Dedifferentiated amniotic fluid mesenchymal stem cell (primary cell): ENCODE data around the gene MTCH1.
A peak's percentile ranks its signal among the peaks of the same experiment; 100 is the strongest.
"Not testable (repeated sequence)": the region's sequence is repeated elsewhere in the genome, so short reads cannot be mapped to it uniquely, and the experiment has no call there.

ENCODE experiments used
- DNase-seq: peaks from one replicate; pipeline ENCODE4 v3.0.0-alpha.2; 2016; ENCODE audit errors: extremely low spot score

Gene MTCH1

GRCh38 chr6:36997811-36998722, 12.1 kb upstream of the MTCH1 start:
- no peak for DNase-seq

DNA sequence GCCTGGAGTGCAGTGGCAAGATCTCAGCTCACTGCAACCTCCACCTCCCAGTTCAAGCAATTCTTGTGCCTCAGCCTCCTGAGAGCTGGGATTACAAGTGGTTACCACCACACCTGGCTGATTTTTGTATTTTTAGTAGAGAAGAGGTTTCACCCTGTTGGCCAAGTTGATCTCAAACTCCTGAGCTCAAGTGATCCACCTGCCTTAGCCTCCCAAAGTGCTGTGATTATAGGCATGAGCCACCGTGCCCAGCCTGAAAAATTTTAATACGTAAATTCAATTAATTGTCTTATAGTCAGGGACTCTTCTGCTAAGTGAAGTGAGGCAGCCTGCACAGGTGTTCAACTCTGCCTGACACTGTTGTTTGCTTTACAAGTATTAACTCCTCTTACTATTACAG, 4.4 kb upstream of the MTCH1 start:
- not testable (repeated sequence) for DNase-seq

- DNase-seq, result no peak
Observed at GRCh38 chr6:36989264-36989663, 3.3 kb upstream of the MTCH1 start.

DNA sequence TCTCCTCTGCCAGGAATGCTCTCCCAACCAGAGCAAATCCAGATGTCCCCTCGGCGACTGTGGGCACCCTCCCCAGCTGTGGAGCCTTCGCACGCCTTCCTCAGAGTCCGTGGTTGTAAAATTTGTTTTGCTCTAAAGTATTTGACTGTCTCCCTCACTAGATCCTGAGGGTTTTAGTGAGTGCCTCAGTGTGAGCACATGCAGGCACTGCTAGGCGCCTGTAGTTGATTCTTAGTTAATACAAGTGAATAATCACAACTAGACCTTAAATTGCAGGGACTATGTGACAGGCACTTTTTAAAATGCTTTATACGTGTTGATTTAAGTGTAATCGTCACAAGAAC, 680 bp upstream of the MTCH1 start:
- DNase-seq, result no peak

GRCh38 chr6:36985417-36985807, 584 bp downstream of the MTCH1 start:
- DNase-seq, result no peak

DNA sequence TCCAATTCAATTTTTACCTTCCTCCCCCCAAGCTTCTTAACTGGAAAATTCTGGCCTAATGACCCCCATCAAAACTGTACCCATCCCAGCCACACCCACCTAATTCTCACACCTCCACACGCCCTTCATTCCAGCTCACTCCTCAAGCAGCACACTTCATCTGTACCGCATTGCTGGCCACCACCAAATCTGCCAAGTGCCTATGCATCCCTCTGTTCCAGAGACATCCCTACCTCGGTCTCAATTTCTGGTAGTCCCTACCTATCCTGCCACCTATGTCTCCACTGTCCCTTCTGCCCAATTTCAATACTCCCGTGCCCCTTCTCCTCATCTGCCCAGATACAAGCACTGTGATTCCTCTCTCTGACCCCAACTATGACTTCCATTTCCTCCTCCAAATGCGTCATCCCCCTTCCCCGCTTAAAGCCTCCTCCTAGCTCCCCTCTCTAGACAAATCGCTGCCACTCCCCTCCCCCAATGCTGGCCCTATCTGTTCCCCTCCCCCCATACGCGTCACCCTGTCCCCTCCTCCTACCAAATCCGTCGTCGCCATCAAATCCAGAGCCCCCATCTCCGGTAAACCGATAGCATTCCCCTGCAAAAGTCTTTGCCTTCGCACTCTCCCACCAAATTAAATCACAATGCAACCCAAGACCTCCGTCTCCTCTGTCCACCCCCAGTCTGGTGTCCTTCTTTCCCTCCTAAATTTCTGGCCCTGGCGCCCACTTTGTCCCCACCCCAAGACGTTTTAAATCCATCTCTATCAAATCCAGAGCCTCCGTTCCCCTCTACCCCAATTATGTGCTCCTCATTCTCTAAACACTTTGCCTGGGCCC, 1.2 kb downstream of the MTCH1 start:
- DNase-seq, result peak; percentile 31

GRCh38 chr6:36983538-36983937, 2.5 kb downstream of the MTCH1 start:
- no peak for DNase-seq

DNA sequence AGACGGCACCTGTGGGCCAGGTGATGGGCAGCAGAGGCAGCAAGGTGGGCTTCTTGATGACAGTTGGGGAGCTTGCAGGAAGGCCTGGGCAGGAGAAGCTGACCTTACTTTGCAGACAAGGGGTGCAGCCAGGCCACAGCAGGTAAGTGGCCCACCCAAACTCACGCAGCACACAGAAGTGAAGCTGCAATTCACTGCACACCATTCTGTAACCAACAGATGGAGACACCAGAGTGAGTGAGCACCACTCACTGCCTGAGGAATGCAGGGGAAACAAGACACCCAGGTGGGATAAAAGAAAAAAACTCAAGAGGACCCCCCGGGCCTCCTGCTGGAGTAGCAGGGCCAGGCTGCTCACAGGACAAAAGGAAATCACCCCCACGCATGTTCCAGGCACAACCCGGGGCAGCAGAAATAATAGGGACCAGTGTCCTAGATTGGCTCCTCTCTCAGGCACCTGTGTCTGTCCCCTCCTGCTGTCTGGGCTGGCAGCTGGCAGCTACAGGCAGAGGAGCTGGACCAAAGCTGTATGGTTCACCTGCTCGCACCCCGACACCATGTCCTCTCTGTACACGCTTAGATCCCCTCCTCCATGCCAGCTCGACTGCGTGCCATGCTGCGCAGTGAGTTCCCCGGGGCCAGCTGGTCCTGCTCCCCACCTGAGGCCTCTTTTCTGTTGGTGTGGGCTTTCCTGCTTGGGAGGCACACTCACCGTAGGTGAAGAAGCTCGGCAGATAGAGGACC, 4.9 kb downstream of the MTCH1 start:
- no peak for DNase-seq

GRCh38 chr6:36980129-36980528, 5.9 kb downstream of the MTCH1 start:
- no peak for DNase-seq

GRCh38 chr6:36979347-36979742, 6.7 kb downstream of the MTCH1 start:
- DNase-seq, result peak; percentile 68

- no peak for DNase-seq
Observed at GRCh38 chr6:36978421-36979346, 7.3 kb downstream of the MTCH1 start.

GRCh38 chr6:36977470-36977941, 8.5 kb downstream of the MTCH1 start:
- no peak for DNase-seq

GRCh38 chr6:36976931-36977330, 9.1 kb downstream of the MTCH1 start:
- no peak for DNase-seq

GRCh38 chr6:36976509-36976908, 9.5 kb downstream of the MTCH1 start:
- no peak for DNase-seq

DNA sequence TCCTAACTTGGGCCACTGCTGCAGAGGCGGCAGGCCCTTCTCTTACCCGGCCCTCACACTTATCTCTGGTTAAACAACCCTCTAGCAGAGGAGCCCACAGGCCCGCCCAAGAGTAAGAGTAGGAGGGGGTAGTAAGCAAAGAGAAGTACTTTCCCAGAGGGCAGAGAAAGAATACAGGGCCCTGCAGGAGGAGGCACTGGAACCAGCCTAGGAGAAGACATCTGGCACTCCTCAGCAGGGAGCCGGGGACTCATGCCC, 10.1 kb downstream of the MTCH1 start:
- DNase-seq, result no peak

GRCh38 chr6:36975231-36976006, 10.6 kb downstream of the MTCH1 start:
- DNase-seq, result no peak

DNA sequence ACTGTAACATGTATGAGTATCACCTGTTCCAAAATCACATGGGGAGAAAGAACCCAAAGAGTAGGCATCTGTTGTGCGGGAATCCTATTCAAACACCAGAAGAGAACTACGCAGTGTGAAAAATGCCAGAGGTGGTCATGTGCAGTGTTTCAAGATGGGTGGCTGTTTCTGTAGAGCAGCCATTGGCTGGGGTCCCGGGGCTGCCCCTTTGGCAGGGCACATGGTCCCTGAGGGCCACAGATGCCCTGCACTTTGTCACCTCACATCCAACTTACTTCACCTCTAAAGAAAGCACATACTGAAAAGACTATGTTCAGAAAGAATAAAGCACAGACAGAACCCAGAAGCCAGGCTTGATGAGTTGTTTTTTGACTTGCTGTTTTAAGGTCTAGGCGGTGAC, 12.3 kb downstream of the MTCH1 start:
- no peak for DNase-seq

GRCh38 chr6:36973190-36973589, 12.8 kb downstream of the MTCH1 start:
- DNase-seq, result no peak

DNA sequence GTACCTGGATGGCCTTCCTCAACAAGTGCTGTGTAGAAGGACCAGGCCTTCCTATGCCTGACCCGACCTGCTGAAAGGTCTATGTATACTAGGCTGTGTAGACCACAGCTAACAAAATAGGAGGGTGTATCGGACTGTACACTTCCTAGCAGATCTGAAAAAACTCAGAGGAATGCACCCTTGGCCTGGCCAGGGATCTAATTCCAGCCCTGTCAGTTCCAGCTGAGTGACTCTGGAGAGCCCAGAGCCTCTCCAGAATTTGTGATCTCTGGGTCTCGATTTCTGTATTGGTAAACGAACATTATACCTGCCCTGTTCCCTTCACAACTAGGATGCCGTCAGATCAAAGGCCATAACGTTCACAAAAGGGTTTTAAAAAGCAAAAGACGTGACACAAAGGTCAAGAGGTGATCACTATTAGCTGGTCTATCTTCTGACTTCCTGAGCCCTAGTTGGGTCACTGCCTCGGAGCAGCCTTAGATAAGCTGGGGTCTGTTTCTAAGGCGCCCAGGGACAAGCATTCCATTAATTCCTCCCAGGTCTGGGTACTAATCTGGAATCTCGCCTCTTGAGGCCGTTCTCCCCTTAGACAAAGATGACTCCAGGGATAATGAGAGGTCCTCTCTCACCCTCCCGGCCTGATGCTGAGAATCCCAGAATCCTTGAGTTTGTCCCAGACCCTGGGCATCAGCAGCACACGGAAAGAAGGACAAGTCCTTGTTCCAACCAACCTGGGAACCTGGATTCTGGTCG, 13.9 kb downstream of the MTCH1 start:
- DNase-seq, result no peak
